Liver (tissue), 3 donors: ENCODE results near the gene DDR2.

ENCODE experiments used
- ATF3 ChIP-seq: IDR thresholded peaks from 2 replicates; pipeline ENCODE4 v1.6.1; 2016; ENCODE audit warnings: antibody characterized with exemption
- CTCF ChIP-seq: fragments of 150-350 bp; IDR thresholded peaks from 2 replicates; pipeline ENCODE4 v1.5.1; 2017; ENCODE audit warnings: improper control_type of control experiment, low read depth, low read length; ENCODE audit not compliant: missing input control
- EGR1 ChIP-seq, 2 donors: IDR thresholded peaks; 2 replicates each; pipeline ENCODE4 v1.6.1; 2016 to 2018; ENCODE audit warnings: antibody characterized with exemption in 2 of 2, low read depth in 2 of 2
- FOXA1 ChIP-seq: IDR thresholded peaks from 2 replicates; pipeline ENCODE4 v1.6.1; 2016; ENCODE audit warnings: antibody characterized with exemption
- GABPA ChIP-seq, 2 donors: IDR thresholded peaks in 1 of 2; conservative IDR thresholded peaks in 1 of 2; 2 replicates each; pipeline ENCODE4 v1.6.1; 2016; ENCODE audit warnings: antibody characterized with exemption in 2 of 2, mild to moderate bottlenecking in 1 of 2, moderate library complexity in 1 of 2
- HNF4A ChIP-seq, 2 donors: conservative IDR thresholded peaks; 2 replicates each; pipeline ENCODE4 v1.6.1; 2016; ENCODE audit warnings: antibody characterized with exemption in 2 of 2, mild to moderate bottlenecking in 2 of 2
- MAX ChIP-seq: IDR thresholded peaks from 2 replicates; pipeline ENCODE4 v1.6.1; 2016; ENCODE audit warnings: antibody characterized with exemption
- RAD21 ChIP-seq, 2 donors: IDR thresholded peaks; 2 replicates each; pipeline ENCODE4 v1.6.1; 2016; ENCODE audit warnings: antibody characterized with exemption in 2 of 2, mild to moderate bottlenecking in 2 of 2
- REST ChIP-seq: IDR thresholded peaks from 2 replicates; pipeline ENCODE4 v1.6.1; 2016; ENCODE audit warnings: antibody characterized with exemption, mild to moderate bottlenecking
- RXRA ChIP-seq, 2 donors: IDR thresholded peaks; 2 replicates each; pipeline ENCODE4 v1.6.1; 2017 to 2018; ENCODE audit warnings: antibody characterized with exemption in 2 of 2, mild to moderate bottlenecking in 1 of 2
- SP1 ChIP-seq: IDR thresholded peaks from 2 replicates; pipeline ENCODE4 v1.6.1; 2018; ENCODE audit warnings: antibody characterized with exemption, mild to moderate bottlenecking
- TAF1 ChIP-seq: conservative IDR thresholded peaks from 2 replicates; pipeline ENCODE4 v1.6.1; 2016; ENCODE audit warnings: antibody characterized with exemption, mild to moderate bottlenecking
- YY1 ChIP-seq: IDR thresholded peaks from 2 replicates; pipeline ENCODE4 v1.6.1; 2016; ENCODE audit warnings: antibody characterized with exemption, mild to moderate bottlenecking
- TF ChIP-seq, protein P1 (sequence below): IDR thresholded peaks from 2 replicates; pipeline ENCODE4 v1.6.1; 2016; ENCODE audit warnings: antibody characterized with exemption
- donor health status: healthy.
- donor health status: healthy.

DNA sequence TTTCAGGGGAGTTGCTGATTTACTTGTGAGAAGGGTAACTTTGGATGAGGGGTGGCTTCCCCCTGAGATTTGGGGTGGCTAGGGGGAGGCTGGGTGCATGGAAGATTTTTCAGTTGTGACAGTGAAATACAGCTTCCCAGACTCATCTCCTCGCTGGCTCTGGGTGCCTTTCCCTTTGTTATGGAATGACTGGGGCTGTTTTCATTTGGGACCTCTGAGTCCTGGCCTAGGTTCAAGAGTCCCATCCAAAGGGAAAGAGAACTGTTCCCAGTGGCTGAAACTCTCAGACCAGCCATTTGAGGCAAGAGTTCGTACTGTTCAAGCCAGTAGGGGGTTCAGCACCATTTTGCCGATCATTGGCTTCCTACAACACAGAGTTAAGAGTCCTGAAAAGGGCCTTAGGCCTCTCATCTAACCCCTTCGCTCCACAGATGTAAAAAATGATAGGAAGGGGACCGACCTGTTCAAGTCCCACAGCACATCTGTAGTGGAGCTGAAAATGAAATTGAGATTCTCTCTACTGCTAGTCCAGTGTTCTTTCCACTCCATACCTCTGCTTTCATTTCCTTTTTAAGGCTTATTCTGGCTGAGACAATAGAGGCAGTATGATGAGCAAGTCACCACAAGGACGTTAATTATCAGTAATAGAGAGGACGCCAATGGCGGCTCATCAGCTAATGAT lies 958 bp downstream of the DDR2 start:
- no peak for TF ChIP-seq TAF1
- TF ChIP-seq MAX = no peak
- no peak for TF ChIP-seq RAD21 (IDR thresholded peaks at IDR 0.05)
- TF ChIP-seq CTCF = no peak
- no peak for TF ChIP-seq REST
- TF ChIP-seq ATF3 = no peak
- no peak for TF ChIP-seq SP1
- TF ChIP-seq FOXA1 = no peak
- no peak for TF ChIP-seq GABPA (IDR thresholded peaks at IDR 0.05 in 1 of 2, conservative IDR thresholded peaks at IDR 0.05 in 1 of 2)
- no peak for TF ChIP-seq RXRA (IDR thresholded peaks at IDR 0.05)
- TF ChIP-seq YY1 = no peak
- no peak for TF ChIP-seq EGR1 (IDR thresholded peaks at IDR 0.05; ENCODE audit: low read depth in 2 of 2)
- TF ChIP-seq, protein P1, sequence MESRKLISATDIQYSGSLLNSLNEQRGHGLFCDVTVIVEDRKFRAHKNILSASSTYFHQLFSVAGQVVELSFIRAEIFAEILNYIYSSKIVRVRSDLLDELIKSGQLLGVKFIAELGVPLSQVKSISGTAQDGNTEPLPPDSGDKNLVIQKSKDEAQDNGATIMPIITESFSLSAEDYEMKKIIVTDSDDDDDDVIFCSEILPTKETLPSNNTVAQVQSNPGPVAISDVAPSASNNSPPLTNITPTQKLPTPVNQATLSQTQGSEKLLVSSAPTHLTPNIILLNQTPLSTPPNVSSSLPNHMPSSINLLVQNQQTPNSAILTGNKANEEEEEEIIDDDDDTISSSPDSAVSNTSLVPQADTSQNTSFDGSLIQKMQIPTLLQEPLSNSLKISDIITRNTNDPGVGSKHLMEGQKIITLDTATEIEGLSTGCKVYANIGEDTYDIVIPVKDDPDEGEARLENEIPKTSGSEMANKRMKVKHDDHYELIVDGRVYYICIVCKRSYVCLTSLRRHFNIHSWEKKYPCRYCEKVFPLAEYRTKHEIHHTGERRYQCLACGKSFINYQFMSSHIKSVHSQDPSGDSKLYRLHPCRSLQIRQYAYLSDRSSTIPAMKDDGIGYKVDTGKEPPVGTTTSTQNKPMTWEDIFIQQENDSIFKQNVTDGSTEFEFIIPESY = no peak
- TF ChIP-seq HNF4A (conservative IDR thresholded peaks at IDR 0.05) = no peak
